ENCODE results near the gene ERCC6. TPM values are rescaled to one million over a fixed set of nuclear protein-coding genes. Genes with fewer than 3 reads are reported as not detected.

ERCC6 gene
- total RNA-seq, 1 experiment from 2014 or later, result 18.2 TPM

- H3K36me3 Mint-ChIP-seq (ENCODE audit: insufficient read depth in 1 of 3, low read depth in 3 of 3), result peaks cover 5 to 17% (median 13%) of the 10 kb centered on the region in 3 experiments; a peak in 6 of 7 replicates
Measured at GRCh38 chr10:49520122-49520775, 18.7 kb downstream of the ERCC6 start.

More at GRCh38 chr10:49520122-49520775, 18.7 kb downstream of the ERCC6 start:
- no peak overlapping the region for H2BK120ac ChIP-seq (ENCODE audit: low read depth, low read length, poor library complexity, severe bottlenecking)
- peaks cover 14 to 26% of the 10 kb centered on the region in 2 experiments for H3K4me1 Mint-ChIP-seq
- H3T11ph ChIP-seq (ENCODE audit: low read length), result no peak overlapping the region
- H2BK15ac ChIP-seq (ENCODE audit: low read depth, low read length), result no peak overlapping the region
- no peaks in the 10 kb centered on the region for H3K23me2 ChIP-seq (ENCODE audit: insufficient read length, low read depth, low read length, poor library complexity, severe bottlenecking)
- H4K20me1 ChIP-seq (ENCODE audit: control insufficient read depth, insufficient read depth, insufficient read length), result no peaks in the 10 kb centered on the region
- no peak overlapping the region for H2BK12ac ChIP-seq (ENCODE audit: insufficient read length, low read depth, low read length)
- no peak overlapping the region for H2BK5ac ChIP-seq (ENCODE audit: insufficient read length, low read length)
- H4K5ac ChIP-seq (ENCODE audit: insufficient read length, low read depth, low read length), result no peak overlapping the region
- no peaks in the 10 kb centered on the region for H3K27me3 ChIP-seq (ENCODE audit: insufficient read depth, low read length)
- TF ChIP-seq CTCF (conservative IDR thresholded peaks at IDR 0.05), result no peak
- H3K27me3 Mint-ChIP-seq (ENCODE audit: low read depth), result no peaks in the 10 kb centered on the region
- no peak overlapping the region for H2AK5ac ChIP-seq (ENCODE audit: insufficient read length, low read length)
- H3K4ac ChIP-seq (ENCODE audit: low read depth, low read length), result no peak overlapping the region
- H3K79me2 ChIP-seq (ENCODE audit: insufficient read depth, low read length), result no peaks in the 10 kb centered on the region
- WGBS (ENCODE audit: extremely low coverage, insufficient read length, low lambda C conversion rate), result no CpG with 5 or more reads among the region's 8 CpGs
- H3K4me2 ChIP-seq (ENCODE audit: insufficient read depth, insufficient read length, low read length), result no peak overlapping the region
- peaks cover 2% of the 10 kb centered on the region for H3K79me1 ChIP-seq (ENCODE audit: insufficient read depth, low read depth, low read length, poor library complexity, severe bottlenecking)
- H3K56ac ChIP-seq (ENCODE audit: insufficient read length, low read depth, low read length), result no peak overlapping the region
- no peak overlapping the region for H3K27ac ChIP-seq (ENCODE audit: insufficient read length, low read depth, low read length)
- H4K8ac ChIP-seq (replicated peaks; ENCODE audit: insufficient read length, low read depth, low read length), result no peak overlapping the region
- H3K9ac ChIP-seq (ENCODE audit: extremely low read depth, insufficient read length, low read length), result no peak overlapping the region
- no peak overlapping the region for H2AFZ ChIP-seq (ENCODE audit: low read length)
- no peak for DNase-seq
- no peak overlapping the region for H3K23ac ChIP-seq (ENCODE audit: insufficient read length, low read depth, low read length)
- H2BK20ac ChIP-seq (ENCODE audit: low read depth, low read length, poor library complexity, severe bottlenecking), result no peak overlapping the region
- no peaks in the 10 kb centered on the region for H3K9me3 ChIP-seq (ENCODE audit: control insufficient read depth, low read depth, low read length)
- no peak overlapping the region for H4K91ac ChIP-seq (ENCODE audit: insufficient read length, low read depth, low read length)
- H3K14ac ChIP-seq (ENCODE audit: insufficient read depth, low read length), result no peak overlapping the region
- no peaks in the 10 kb centered on the region for H3K4me1 ChIP-seq (ENCODE audit: insufficient read depth, low read length)
- H3K18ac ChIP-seq (ENCODE audit: insufficient read length, low read depth, low read length), result no peak overlapping the region
- no peak overlapping the region for H3K27ac Mint-ChIP-seq
- H3K4me3 Mint-ChIP-seq, result no peak overlapping the region
- no peaks in the 10 kb centered on the region for H3K9me3 Mint-ChIP-seq
